PFSK-1 (cell line): ENCODE results near the gene PI4KA.

ENCODE experiments used
- POLR2AphosphoS5 ChIP-seq: IDR thresholded peaks from 2 replicates; pipeline ENCODE4 v1.6.1; 2012; ENCODE audit warnings: low read depth, mild to moderate bottlenecking, control low read depth, low read length, moderate library complexity
- REST ChIP-seq, 2 experiments: IDR thresholded peaks; 2 replicates each; pipeline versions ENCODE4 v1.6.1 to v1.8.0; 2011 to 2012; ENCODE audit warnings: low read depth in 2 of 2, low read length in 2 of 2, control low read depth in 1 of 2, inconsistent platforms in 1 of 2, mild to moderate bottlenecking in 1 of 2, moderate library complexity in 1 of 2; ENCODE audit not compliant: insufficient read depth in 1 of 2
- SIN3A ChIP-seq: IDR thresholded peaks from 2 replicates; pipeline ENCODE4 v1.6.1; 2012; ENCODE audit warnings: mild to moderate bottlenecking, low read length, moderate library complexity, borderline replicate concordance; ENCODE audit not compliant: insufficient read depth
- TAF1 ChIP-seq: IDR thresholded peaks from 2 replicates; pipeline ENCODE4 v1.6.1; 2012; ENCODE audit warnings: low read length, control low read depth, borderline replicate concordance; ENCODE audit not compliant: insufficient read depth

DNA sequence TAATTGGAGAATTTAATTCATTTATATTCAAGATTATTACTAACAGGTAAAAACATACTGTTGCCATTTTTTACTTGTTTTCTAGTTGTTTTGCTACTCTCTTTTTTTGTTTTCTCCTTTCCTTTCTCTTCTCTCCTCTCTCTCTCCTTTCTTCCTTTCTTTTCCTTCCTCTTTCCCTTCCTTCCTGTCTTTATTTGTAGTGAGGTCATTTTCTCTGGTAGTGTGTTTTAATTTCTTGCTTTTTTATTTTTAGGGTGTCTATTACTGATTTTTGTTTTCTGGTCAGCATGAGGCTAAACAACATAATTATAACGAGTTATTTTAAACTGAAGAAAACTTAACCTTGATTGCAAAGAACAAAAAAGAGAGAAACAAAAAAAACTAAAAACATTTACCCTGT is 197.1 kb downstream of the PI4KA start:
- TF ChIP-seq POLR2AphosphoS5, result no peak
- TF ChIP-seq SIN3A, result no peak
- no peak for TF ChIP-seq REST (IDR thresholded peaks at IDR 0.05; ENCODE audit: insufficient read depth in 1 of 2, low read depth in 2 of 2, low read length in 2 of 2)
- TF ChIP-seq TAF1, result no peak
